HepG2 (cell line): ENCODE data around the gene MUC4. TPM values are rescaled to one million over a fixed set of nuclear protein-coding genes. Genes with fewer than 3 reads are reported as not detected.
A peak's percentile ranks its signal among the peaks of the same experiment; 100 is the strongest.

Experiments used
- ATAC-seq: fragments of 200-7000 bp; cut with Tn5 transposase; 3 replicates; pipeline ENCODE4 v1.9.1; 2020; ENCODE audit warnings: mild to moderate bottlenecking, moderate library complexity
- BruUV-seq: library from RNA; stranded (reverse); fragments of 400-500 nt; replicated peaks from 2 replicates; lab custom pipeline; 2021; lab: Mats Ljungman, UMichigan
- CTCF ChIA-PET: fragments of 300-600 bp; formaldehyde crosslinking; extraction: SDS; loops from one replicate; lab custom pipeline; 2021; ENCODE audit warnings: low total read pairs, inconsistent platforms, low intra/inter-chr PET ratio; lab: Yijun Ruan, JAX
- POLR2A ChIA-PET: fragments of 350-600 bp; sonication (Branson Sonifier 250); formaldehyde crosslinking; loops from one replicate; lab custom pipeline; 2020; ENCODE audit warnings: antibody characterized with exemption, inconsistent platforms; lab: Yijun Ruan, JAX
- DNase-seq: peaks from one replicate; pipeline ENCODE4 v3.0.0-alpha.2; 2015; ENCODE audit warnings: low spot score
- FAIRE-seq: peaks from 3 replicates; lab custom pipeline; 2011; peaks lifted over from hg19 to GRCh38; lab: Jason Lieb, UNC
- H2AFZ ChIP-seq: one replicate; pipeline ENCODE4 v1.6.1; 2011; ENCODE audit warnings: low read length, inconsistent platforms
- H3K27ac ChIP-seq: fragments of 300-600 bp; 3 replicates; pipeline ENCODE4 v1.8.0; 2011; ENCODE audit warnings: mixed run types, mild to moderate bottlenecking, mixed read lengths, low read length, inconsistent platforms; ENCODE audit not compliant: insufficient read depth; ENCODE audit errors: extremely low read length
- H3K27me3 ChIP-seq, 2 experiments: fragments of 200-600 bp in 1 of 2; 2 replicates in 1 of 2; 3 replicates in 1 of 2; pipeline versions ENCODE4 v1.6.0 to v1.8.0; 2011; ENCODE audit warnings: low read length in 2 of 2, mild to moderate bottlenecking in 2 of 2, moderate library complexity in 2 of 2, inconsistent platforms in 1 of 2; ENCODE audit not compliant: insufficient read depth in 2 of 2, control insufficient read depth in 1 of 2
- H3K36me3 ChIP-seq, 2 experiments: fragments of 200-600 bp in 1 of 2; replicated peaks in 1 of 2; 2 replicates in 1 of 2; 3 replicates in 1 of 2; pipeline versions ENCODE4 v1.5.1 to v1.8.0; 2011; ENCODE audit warnings: low read length in 2 of 2, inconsistent platforms in 1 of 2; ENCODE audit not compliant: insufficient read depth in 2 of 2, control insufficient read depth in 1 of 2
- H3K4me1 ChIP-seq: 2 replicates; pipeline ENCODE4 v1.5.1; 2012; ENCODE audit warnings: low read length, inconsistent platforms; ENCODE audit not compliant: insufficient read depth
- H3K4me2 ChIP-seq: 2 replicates; pipeline ENCODE4 v1.6.0; 2011; ENCODE audit warnings: low read depth, low read length, inconsistent platforms
- H3K4me3 ChIP-seq, 3 experiments: fragments of 200-600 bp in 1 of 3; sonication (generic), shearing (Covaris generic) in 1 of 3; replicated peaks in 1 of 3; 2 replicates each; pipeline ENCODE4 v1.5.1; 2011 to 2016; ENCODE audit warnings: low read length in 3 of 3, inconsistent platforms in 2 of 3, low read depth in 2 of 3, mild to moderate bottlenecking in 2 of 3, control low read depth in 1 of 3, mixed read lengths in 1 of 3; ENCODE audit not compliant: insufficient read depth in 1 of 3
- H3K79me2 ChIP-seq: one replicate; pipeline ENCODE4 v1.6.1; 2011; ENCODE audit warnings: low read length, inconsistent platforms; ENCODE audit not compliant: insufficient read depth
- H3K9ac ChIP-seq: 2 replicates; pipeline ENCODE4 v1.6.0; 2011; ENCODE audit warnings: mild to moderate bottlenecking, low read depth, low read length, inconsistent platforms; ENCODE audit not compliant: insufficient read depth
- H3K9me3 ChIP-seq: 2 replicates; pipeline ENCODE4 v1.5.1; 2012; ENCODE audit warnings: mild to moderate bottlenecking, low read length
- H4K20me1 ChIP-seq: 2 replicates; pipeline ENCODE4 v1.6.0; 2011; ENCODE audit warnings: inconsistent platforms, mild to moderate bottlenecking, low read length, moderate library complexity; ENCODE audit not compliant: insufficient read depth
- CC2D1A ChIP-seq: sonication (generic); formaldehyde crosslinking; IDR thresholded peaks from 2 replicates; pipeline ENCODE4 v1.8.1; 2023; ENCODE audit warnings: mild to moderate bottlenecking, missing genetic modification reagents
- HMG20A ChIP-seq: IDR thresholded peaks from 2 replicates; pipeline ENCODE4 v1.6.1; 2016; ENCODE audit warnings: borderline replicate concordance
- MAF1 ChIP-seq: sonication (generic); formaldehyde crosslinking; IDR thresholded peaks from 2 replicates; pipeline ENCODE4 v1.5.0; 2020; ENCODE audit warnings: missing genetic modification reagents, borderline replicate concordance
- TOPORS ChIP-seq: sonication (generic); formaldehyde crosslinking; IDR thresholded peaks from 2 replicates; pipeline ENCODE4 v1.8.0; 2023; ENCODE audit warnings: mild to moderate bottlenecking, missing genetic modification reagents
- ZFX ChIP-seq: sonication (generic); formaldehyde crosslinking; IDR thresholded peaks from 2 replicates; pipeline ENCODE4 v1.4.0; 2020; ENCODE audit warnings: mild to moderate bottlenecking, low read depth, missing genetic modification reagents, moderate library complexity
- ZNF280B ChIP-seq: sonication (generic); formaldehyde crosslinking; IDR thresholded peaks from 2 replicates; pipeline ENCODE4 v1.5.0; 2020; ENCODE audit warnings: missing genetic modification reagents, mild to moderate bottlenecking, borderline replicate concordance
- ZNF629 ChIP-seq: sonication (generic); formaldehyde crosslinking; conservative IDR thresholded peaks from 2 replicates; pipeline ENCODE4 v1.5.0; 2020; ENCODE audit warnings: missing genetic modification reagents
- ZNF761 ChIP-seq: sonication (generic); formaldehyde crosslinking; conservative IDR thresholded peaks from 2 replicates; pipeline ENCODE4 v1.4.0; 2020; ENCODE audit warnings: mild to moderate bottlenecking, missing genetic modification reagents
- WGBS: methylation state at CpG from one replicate; pipeline ENCODE4 v1.1.6; 2017; ENCODE audit warnings: low lambda C conversion rate; 5-methylcytosine and 5-hydroxymethylcytosine counted together
- in situ Hi-C: cut with HindIII; loops from 2 replicates; pipeline ENCODE4 v1.10.0; 2017; ENCODE audit warnings: low pct_unique_long_range_greater_than_20kb; ENCODE audit not compliant: extremely low pct_ligation_motif_present
- intact Hi-C: fragments of 100-400 bp; cut with micrococcal nuclease; formaldehyde crosslinking; loops from one replicate; pipeline ENCODE4 v1.10.0; 2022; ENCODE audit not compliant: unreplicated experiment
- polyA plus RNA-seq, 8 experiments: library from polyadenylated mRNA; depleted of rRNA in 3 of 8; stranded (reverse) in 7 of 8; unstranded in 1 of 8; fragments of >200 nt; fragmentation: Illumina TruSeq in 4 of 8; extraction: Trizol in 4 of 8; gene quantifications; 2 replicates each; pipeline versions ENCODE4 v1.2.1 to v1.2.3, GENCODE V29; 2011 to 2016; ENCODE audit warnings: low read depth in 4 of 8, missing spikeins in 1 of 8, mixed read lengths in 1 of 8; ENCODE audit not compliant: insufficient read depth in 1 of 8
- total RNA-seq, 5 experiments: library from RNA; depleted of rRNA; stranded (reverse); fragments of >200 nt; fragmentation: Illumina TruSeq; extraction: Trizol; gene quantifications; 2 replicates each; pipeline ENCODE4 v1.2.3, GENCODE V29; 2016; ENCODE audit warnings: low read depth in 1 of 5
- TF ChIP-seq, protein P1 (sequence below): IDR thresholded peaks from 2 replicates; pipeline ENCODE4 v1.6.1; 2016

Gene MUC4
- total and polyA plus RNA-seq, 2 of the 13 experiments (the other 11 are each of a cell fraction or from before 2014, with no cell fraction given), result not detected

- ATAC-seq (no peak), FAIRE-seq (no peak), DNase-seq (no peak)
- H3K4me3 ChIP-seq, result no peak overlapping the region
- no peak overlapping the region for H2AFZ ChIP-seq
- no peaks in the 10 kb centered on the region for H3K36me3 ChIP-seq
- in situ Hi-C loops (no loop called here), intact Hi-C loops (no loop called here)
- ChIA-PET CTCF (no interaction called here), POLR2A (no interaction called here)
- H3K4me1 ChIP-seq, result 0 out of 2 replicates have a peak, but pooled peaks cover 5% of the 10 kb centered on the region
- 31% methylated on average over 14 of the region's 29 CpGs for WGBS
- H3K27me3 ChIP-seq, result peaks cover 0 to 49% of the 10 kb centered on the region in 2 experiments; a peak in 4 of 5 replicates
- BruUV-seq, result no TSS peak
- no peak overlapping the region for H3K4me2 ChIP-seq
- H4K20me1 ChIP-seq, result no peaks in the 10 kb centered on the region
- H3K79me2 ChIP-seq, result no peaks in the 10 kb centered on the region
- H3K9ac ChIP-seq, result no peak overlapping the region
- H3K9me3 ChIP-seq, result no peaks in the 10 kb centered on the region
- no peak overlapping the region for H3K27ac ChIP-seq
- TF ChIP-seq, protein P1, sequence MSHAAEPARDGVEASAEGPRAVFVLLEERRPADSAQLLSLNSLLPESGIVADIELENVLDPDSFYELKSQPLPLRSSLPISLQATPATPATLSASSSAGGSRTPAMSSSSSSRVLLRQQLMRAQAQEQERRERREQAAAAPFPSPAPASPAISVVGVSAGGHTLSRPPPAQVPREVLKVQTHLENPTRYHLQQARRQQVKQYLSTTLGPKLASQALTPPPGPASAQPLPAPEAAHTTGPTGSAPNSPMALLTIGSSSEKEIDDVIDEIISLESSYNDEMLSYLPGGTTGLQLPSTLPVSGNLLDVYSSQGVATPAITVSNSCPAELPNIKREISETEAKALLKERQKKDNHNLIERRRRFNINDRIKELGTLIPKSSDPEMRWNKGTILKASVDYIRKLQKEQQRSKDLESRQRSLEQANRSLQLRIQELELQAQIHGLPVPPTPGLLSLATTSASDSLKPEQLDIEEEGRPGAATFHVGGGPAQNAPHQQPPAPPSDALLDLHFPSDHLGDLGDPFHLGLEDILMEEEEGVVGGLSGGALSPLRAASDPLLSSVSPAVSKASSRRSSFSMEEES, result no peak
- TF ChIP-seq MAF1 (CRISPR knock-in tag), result no peak
- no peak for TF ChIP-seq ZFX (CRISPR knock-in tag)
- no peak for TF ChIP-seq ZNF280B (CRISPR knock-in tag)
- TF ChIP-seq HMG20A, result no peak
- peak; percentile 61 for TF ChIP-seq ZNF629 (CRISPR knock-in tag)
- no peak for TF ChIP-seq ZNF761 (CRISPR knock-in tag)
- TF ChIP-seq TOPORS, result no peak
- no peak for TF ChIP-seq CC2D1A (CRISPR knock-in tag)
Observed at GRCh38 chr3:195834675-195835583, 23.2 kb upstream of the MUC4 start.
